Neural progenitor cell (in vitro differentiated cells): ENCODE measurements around the gene MCM8.

Source experiments
- EZH2 ChIP-seq: fragments of 200-600 bp; sonication (generic); IDR thresholded peaks from 2 replicates; pipeline ENCODE4 v1.6.1; 2017; ENCODE audit warnings: antibody characterized with exemption, mild to moderate bottlenecking, moderate library complexity
- EZH2phosphoT487 ChIP-seq: fragments of 200-600 bp; sonication (generic); IDR thresholded peaks from 2 replicates; pipeline ENCODE4 v1.6.1; 2017; ENCODE audit warnings: antibody characterized with exemption
- TF ChIP-seq, protein P1 (sequence below): fragments of 200-600 bp; sonication (generic); IDR thresholded peaks from 2 replicates; pipeline ENCODE4 v1.5.1; 2017; ENCODE audit warnings: antibody characterized with exemption, mild to moderate bottlenecking

DNA sequence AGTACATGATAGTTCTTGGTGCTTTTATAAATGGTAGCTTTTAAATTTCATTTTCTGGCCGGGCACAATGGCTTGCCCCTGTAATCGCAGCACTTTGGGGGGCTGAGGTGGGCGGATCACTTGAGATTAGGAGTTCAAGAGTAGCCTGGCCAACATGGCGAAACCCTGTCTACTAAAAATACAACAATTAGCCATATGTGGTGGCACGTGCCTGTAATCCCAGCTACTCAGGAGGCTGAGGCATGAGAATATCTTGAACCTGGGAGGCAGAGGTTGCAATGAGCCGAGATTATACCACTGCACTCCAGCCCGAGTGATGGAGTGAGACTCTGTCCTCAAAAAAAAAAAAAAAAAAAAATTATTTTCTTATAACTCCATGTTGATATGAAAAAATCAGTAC is 67.4 kb downstream of the MCM8 start:
- TF ChIP-seq, protein P1, sequence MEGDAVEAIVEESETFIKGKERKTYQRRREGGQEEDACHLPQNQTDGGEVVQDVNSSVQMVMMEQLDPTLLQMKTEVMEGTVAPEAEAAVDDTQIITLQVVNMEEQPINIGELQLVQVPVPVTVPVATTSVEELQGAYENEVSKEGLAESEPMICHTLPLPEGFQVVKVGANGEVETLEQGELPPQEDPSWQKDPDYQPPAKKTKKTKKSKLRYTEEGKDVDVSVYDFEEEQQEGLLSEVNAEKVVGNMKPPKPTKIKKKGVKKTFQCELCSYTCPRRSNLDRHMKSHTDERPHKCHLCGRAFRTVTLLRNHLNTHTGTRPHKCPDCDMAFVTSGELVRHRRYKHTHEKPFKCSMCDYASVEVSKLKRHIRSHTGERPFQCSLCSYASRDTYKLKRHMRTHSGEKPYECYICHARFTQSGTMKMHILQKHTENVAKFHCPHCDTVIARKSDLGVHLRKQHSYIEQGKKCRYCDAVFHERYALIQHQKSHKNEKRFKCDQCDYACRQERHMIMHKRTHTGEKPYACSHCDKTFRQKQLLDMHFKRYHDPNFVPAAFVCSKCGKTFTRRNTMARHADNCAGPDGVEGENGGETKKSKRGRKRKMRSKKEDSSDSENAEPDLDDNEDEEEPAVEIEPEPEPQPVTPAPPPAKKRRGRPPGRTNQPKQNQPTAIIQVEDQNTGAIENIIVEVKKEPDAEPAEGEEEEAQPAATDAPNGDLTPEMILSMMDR = no peak
- TF ChIP-seq EZH2 = no peak
- TF ChIP-seq EZH2phosphoT487 = no peak
